Measurements from ENCODE around the gene TAS2R20. TPM values are rescaled to one million over a fixed set of nuclear protein-coding genes. Genes with fewer than 3 reads are reported as not detected.
A peak's percentile ranks its signal among the peaks of the same experiment; 100 is the strongest.
"Not testable (repeated sequence)": the region's sequence is repeated elsewhere in the genome, so short reads cannot be mapped to it uniquely, and the experiment has no call there.

TAS2R20 gene
- 6.1 TPM for total RNA-seq

- no peak for DNase-seq (ENCODE audit: low spot score)
Observed at GRCh38 chr12:10998204-10998603, at the start of gene TAS2R20. TAS2R20 (minus strand) TSS chr12:10998304; CDS start chr12:10997875, 429 bp downstream.

- not testable (repeated sequence) for DNase-seq (ENCODE audit: low spot score)
Observed at GRCh38 chr12:11041366-11041765, 43.3 kb upstream of the TAS2R20 start.

GRCh38 chr12:11040162-11040561 is 42.1 kb upstream of the TAS2R20 start:
- no peak for DNase-seq (ENCODE audit: low spot score)

GRCh38 chr12:11039171-11039570 is 41.1 kb upstream of the TAS2R20 start:
- DNase-seq (ENCODE audit: low spot score): no peak

- not testable (repeated sequence) for DNase-seq (ENCODE audit: low spot score)
Observed at GRCh38 chr12:11033959-11034358, 35.9 kb upstream of the TAS2R20 start.

- DNase-seq (ENCODE audit: low spot score): no peak
Observed at GRCh38 chr12:11031307-11031706, 33.2 kb upstream of the TAS2R20 start, which contains the start of gene TAS2R31. TAS2R31 (minus strand) TSS chr12:11031407; CDS start chr12:11031335, 72 bp downstream.

- DNase-seq (ENCODE audit: low spot score): no peak
Observed at GRCh38 chr12:11026118-11026517, 28.0 kb upstream of the TAS2R20 start.

- DNase-seq (ENCODE audit: low spot score): no peak
Observed at GRCh38 chr12:11023387-11023786, 25.3 kb upstream of the TAS2R20 start.

- DNase-seq (ENCODE audit: low spot score): no peak
Observed at GRCh38 chr12:11022520-11022919, 24.4 kb upstream of the TAS2R20 start, which contains the start of gene TAS2R19. TAS2R19 (minus strand) TSS chr12:11022620; CDS start chr12:11022571, 49 bp downstream.

- DNase-seq (ENCODE audit: low spot score): no peak
Observed at GRCh38 chr12:11016937-11017336, 18.8 kb upstream of the TAS2R20 start.

- DNase-seq (ENCODE audit: low spot score): no peak
Observed at GRCh38 chr12:11015775-11016430, 17.8 kb upstream of the TAS2R20 start.

GRCh38 chr12:11014234-11014633 is 16.1 kb upstream of the TAS2R20 start:
- no peak for DNase-seq (ENCODE audit: low spot score)

- no peak for DNase-seq (ENCODE audit: low spot score)
Observed at GRCh38 chr12:11007608-11008007, 9.5 kb upstream of the TAS2R20 start.

GRCh38 chr12:10994307-10994706 is 3.8 kb downstream of the TAS2R20 start:
- DNase-seq (ENCODE audit: low spot score): no peak

GRCh38 chr12:10989107-10989506 is 9.0 kb downstream of the TAS2R20 start:
- DNase-seq (ENCODE audit: low spot score): no peak

- DNase-seq (ENCODE audit: low spot score): no peak
Observed at GRCh38 chr12:10986812-10987211, 11.3 kb downstream of the TAS2R20 start, which contains the start of gene TAS2R50. TAS2R50 (minus strand) TSS chr12:10986912; CDS start chr12:10986860, 52 bp downstream.

GRCh38 chr12:10982244-10982643 is 15.9 kb downstream of the TAS2R20 start:
- no peak for DNase-seq (ENCODE audit: low spot score)

- DNase-seq (ENCODE audit: low spot score): no peak
Observed at GRCh38 chr12:10974965-10975364, 23.1 kb downstream of the TAS2R20 start.

GRCh38 chr12:10968765-10969456 is 29.2 kb downstream of the TAS2R20 start:
- peak; percentile 54 for DNase-seq (ENCODE audit: low spot score)

- DNase-seq (ENCODE audit: low spot score): no peak
Observed at GRCh38 chr12:10967409-10967808, 30.7 kb downstream of the TAS2R20 start.

- DNase-seq (ENCODE audit: low spot score): no peak
Observed at GRCh38 chr12:10966314-10966713, 31.8 kb downstream of the TAS2R20 start.

GRCh38 chr12:10965476-10965875 is 32.6 kb downstream of the TAS2R20 start:
- DNase-seq (ENCODE audit: low spot score): no peak

GRCh38 chr12:10960211-10960610 is 37.9 kb downstream of the TAS2R20 start:
- no peak for DNase-seq (ENCODE audit: low spot score)
